GM12878 (cell line): Measurements from ENCODE around the gene EMID1. TPM values are rescaled to one million over a fixed set of nuclear protein-coding genes. Genes with fewer than 3 reads are reported as not detected.

Experiments
- ATF7 ChIP-seq: fragments of 450-650 bp; IDR thresholded peaks from 2 replicates; pipeline ENCODE4 v1.6.1; 2016; ENCODE audit warnings: low read depth, mild to moderate bottlenecking
- BCL3 ChIP-seq: IDR thresholded peaks from 2 replicates; pipeline ENCODE4 v1.6.1; 2011; ENCODE audit warnings: borderline replicate concordance, low read depth, mild to moderate bottlenecking, moderate library complexity, low read length; ENCODE audit not compliant: insufficient read depth, poor library complexity, severe bottlenecking
- CHD1 ChIP-seq: IDR thresholded peaks from 2 replicates; pipeline ENCODE4 v1.6.1; 2012; ENCODE audit warnings: low read depth, low read length, improper control_type of control experiment
- CHD2 ChIP-seq: IDR thresholded peaks from 2 replicates; pipeline ENCODE4 v1.6.1; 2011; ENCODE audit warnings: low read depth, low read length, improper control_type of control experiment, borderline replicate concordance
- CHD4 ChIP-seq: fragments of 200-600 bp; sonication (generic); IDR thresholded peaks from 2 replicates; pipeline ENCODE4 v1.6.1; 2016; ENCODE audit warnings: mild to moderate bottlenecking
- E4F1 ChIP-seq: fragments of 450-650 bp; IDR thresholded peaks from 2 replicates; pipeline ENCODE4 v1.6.1; 2018; ENCODE audit warnings: borderline replicate concordance, mild to moderate bottlenecking; ENCODE audit not compliant: partially characterized antibody
- FOXM1 ChIP-seq: IDR thresholded peaks from 2 replicates; pipeline ENCODE4 v1.6.1; 2012; ENCODE audit warnings: low read depth, mild to moderate bottlenecking, inconsistent platforms, low read length, moderate library complexity
- IRF4 ChIP-seq: IDR thresholded peaks from 2 replicates; pipeline ENCODE4 v1.6.1; 2011; ENCODE audit warnings: low read depth, low read length
- KDM1A ChIP-seq: fragments of 200-600 bp; sonication (generic); IDR thresholded peaks from 2 replicates; pipeline ENCODE4 v1.6.1; 2016; ENCODE audit warnings: borderline replicate concordance
- NFYA ChIP-seq: IDR thresholded peaks from 2 replicates; pipeline ENCODE4 v1.6.1; 2011; ENCODE audit warnings: low read depth, mild to moderate bottlenecking, low read length, improper control_type of control experiment, borderline replicate concordance
- PAX8 ChIP-seq: fragments of 450-650 bp; IDR thresholded peaks from 2 replicates; pipeline ENCODE4 v1.6.1; 2017; ENCODE audit warnings: mild to moderate bottlenecking, moderate library complexity
- PML ChIP-seq: IDR thresholded peaks from 2 replicates; pipeline ENCODE4 v1.6.1; 2012; ENCODE audit warnings: low read length, inconsistent platforms
- RUNX3 ChIP-seq: IDR thresholded peaks from 2 replicates; pipeline ENCODE4 v1.6.1; 2012; ENCODE audit warnings: low read length, inconsistent platforms
- TCF3 ChIP-seq: IDR thresholded peaks from 2 replicates; pipeline ENCODE4 v1.6.1; 2012; ENCODE audit warnings: low read depth, mild to moderate bottlenecking, low read length, borderline replicate concordance; ENCODE audit not compliant: insufficient read depth
- ZBTB33 ChIP-seq: fragments of 450-650 bp; IDR thresholded peaks from 2 replicates; pipeline ENCODE4 v1.6.1; 2017; ENCODE audit warnings: mild to moderate bottlenecking
- ZBTB40 ChIP-seq: fragments of 450-650 bp; IDR thresholded peaks from 2 replicates; pipeline ENCODE4 v1.6.1; 2016; ENCODE audit warnings: mild to moderate bottlenecking, moderate library complexity, borderline replicate concordance
- ZNF622 ChIP-seq: fragments of 450-650 bp; IDR thresholded peaks from 2 replicates; pipeline ENCODE4 v1.6.1; 2017; ENCODE audit warnings: mild to moderate bottlenecking, inconsistent platforms
- polyA plus RNA-seq, 11 experiments: library from polyadenylated mRNA; depleted of rRNA in 4 of 11; unstranded in 6 of 11; stranded (reverse) in 5 of 11; fragments of >200 nt; fragmentation: Nextera tagmentation in 4 of 11; fragmentation: Illumina TruSeq in 1 of 11; extraction: Ambion mirVana in 4 of 11; extraction: Trizol in 1 of 11; gene quantifications; 1 replicate in 1 of 11; 2 replicates in 10 of 11; pipeline versions ENCODE4 v1.2.1 to v1.2.3, GENCODE V29; 2011 to 2016; ENCODE audit warnings: inconsistent platforms in 2 of 11, missing spikeins in 2 of 11, low read depth in 1 of 11
- total RNA-seq, 4 experiments: library from RNA; depleted of rRNA in 3 of 4; stranded (reverse); fragments of >200 nt in 3 of 4; fragmentation: Illumina TruSeq in 1 of 4; extraction: Trizol in 1 of 4; gene quantifications; 2 replicates each; pipeline versions ENCODE4 v1.2.1 to v1.2.3, GENCODE V29; 2013 to 2021
- TF ChIP-seq, protein P1 (sequence below): fragments of 450-650 bp; formaldehyde crosslinking; IDR thresholded peaks from 2 replicates; pipeline ENCODE4 v1.4.0; 2020; ENCODE audit warnings: mild to moderate bottlenecking, moderate library complexity

The EMID1 gene
- total and polyA plus RNA-seq, 10 of the 15 experiments (the other 5 are each of a cell fraction or from before 2014, with no cell fraction given) = 1.2 to 60.3 (median 12.0) TPM

- no peak for TF ChIP-seq ZBTB40
- no peak for TF ChIP-seq BCL3
- no peak for TF ChIP-seq KDM1A
- TF ChIP-seq FOXM1 = no peak
- TF ChIP-seq PML = no peak
- no peak for TF ChIP-seq ATF7
- no peak for TF ChIP-seq ZBTB33
- no peak for TF ChIP-seq E4F1
- no peak for TF ChIP-seq RUNX3
- no peak for TF ChIP-seq ZNF622
- TF ChIP-seq NFYA = no peak
- TF ChIP-seq CHD2 = no peak
- no peak for TF ChIP-seq TCF3
- TF ChIP-seq PAX8 = no peak
- TF ChIP-seq CHD1 = no peak
- no peak for TF ChIP-seq IRF4
- TF ChIP-seq, protein P1, sequence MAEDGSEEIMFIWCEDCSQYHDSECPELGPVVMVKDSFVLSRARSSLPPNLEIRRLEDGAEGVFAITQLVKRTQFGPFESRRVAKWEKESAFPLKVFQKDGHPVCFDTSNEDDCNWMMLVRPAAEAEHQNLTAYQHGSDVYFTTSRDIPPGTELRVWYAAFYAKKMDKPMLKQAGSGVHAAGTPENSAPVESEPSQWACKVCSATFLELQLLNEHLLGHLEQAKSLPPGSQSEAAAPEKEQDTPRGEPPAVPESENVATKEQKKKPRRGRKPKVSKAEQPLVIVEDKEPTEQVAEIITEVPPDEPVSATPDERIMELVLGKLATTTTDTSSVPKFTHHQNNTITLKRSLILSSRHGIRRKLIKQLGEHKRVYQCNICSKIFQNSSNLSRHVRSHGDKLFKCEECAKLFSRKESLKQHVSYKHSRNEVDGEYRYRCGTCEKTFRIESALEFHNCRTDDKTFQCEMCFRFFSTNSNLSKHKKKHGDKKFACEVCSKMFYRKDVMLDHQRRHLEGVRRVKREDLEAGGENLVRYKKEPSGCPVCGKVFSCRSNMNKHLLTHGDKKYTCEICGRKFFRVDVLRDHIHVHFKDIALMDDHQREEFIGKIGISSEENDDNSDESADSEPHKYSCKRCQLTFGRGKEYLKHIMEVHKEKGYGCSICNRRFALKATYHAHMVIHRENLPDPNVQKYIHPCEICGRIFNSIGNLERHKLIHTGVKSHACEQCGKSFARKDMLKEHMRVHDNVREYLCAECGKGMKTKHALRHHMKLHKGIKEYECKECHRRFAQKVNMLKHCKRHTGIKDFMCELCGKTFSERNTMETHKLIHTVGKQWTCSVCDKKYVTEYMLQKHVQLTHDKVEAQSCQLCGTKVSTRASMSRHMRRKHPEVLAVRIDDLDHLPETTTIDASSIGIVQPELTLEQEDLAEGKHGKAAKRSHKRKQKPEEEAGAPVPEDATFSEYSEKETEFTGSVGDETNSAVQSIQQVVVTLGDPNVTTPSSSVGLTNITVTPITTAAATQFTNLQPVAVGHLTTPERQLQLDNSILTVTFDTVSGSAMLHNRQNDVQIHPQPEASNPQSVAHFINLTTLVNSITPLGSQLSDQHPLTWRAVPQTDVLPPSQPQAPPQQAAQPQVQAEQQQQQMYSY (CRISPR knock-in tag) = no peak
- TF ChIP-seq CHD4 = no peak
Observed at GRCh38 chr22:29267462-29267857, 61.8 kb downstream of the EMID1 start (continued).
